ENCODE data around the gene CSNK1G1.

CSNK1G1 gene

GRCh38 chr15:64187396-64188191, 168.4 kb downstream of the CSNK1G1 start:
- no peak overlapping the region for H3K4me3 ChIP-seq (ENCODE audit: low read depth, low read length)
- no peak for TF ChIP-seq CTCF (IDR thresholded peaks at IDR 0.05; ENCODE audit: low read depth, low read length)
- in situ Hi-C loops (cut with HindIII; ENCODE audit: low sequenced_read_pairs): no loop called here
- no peak for DNase-seq (ENCODE audit: low read depth, low spot score)

DNA sequence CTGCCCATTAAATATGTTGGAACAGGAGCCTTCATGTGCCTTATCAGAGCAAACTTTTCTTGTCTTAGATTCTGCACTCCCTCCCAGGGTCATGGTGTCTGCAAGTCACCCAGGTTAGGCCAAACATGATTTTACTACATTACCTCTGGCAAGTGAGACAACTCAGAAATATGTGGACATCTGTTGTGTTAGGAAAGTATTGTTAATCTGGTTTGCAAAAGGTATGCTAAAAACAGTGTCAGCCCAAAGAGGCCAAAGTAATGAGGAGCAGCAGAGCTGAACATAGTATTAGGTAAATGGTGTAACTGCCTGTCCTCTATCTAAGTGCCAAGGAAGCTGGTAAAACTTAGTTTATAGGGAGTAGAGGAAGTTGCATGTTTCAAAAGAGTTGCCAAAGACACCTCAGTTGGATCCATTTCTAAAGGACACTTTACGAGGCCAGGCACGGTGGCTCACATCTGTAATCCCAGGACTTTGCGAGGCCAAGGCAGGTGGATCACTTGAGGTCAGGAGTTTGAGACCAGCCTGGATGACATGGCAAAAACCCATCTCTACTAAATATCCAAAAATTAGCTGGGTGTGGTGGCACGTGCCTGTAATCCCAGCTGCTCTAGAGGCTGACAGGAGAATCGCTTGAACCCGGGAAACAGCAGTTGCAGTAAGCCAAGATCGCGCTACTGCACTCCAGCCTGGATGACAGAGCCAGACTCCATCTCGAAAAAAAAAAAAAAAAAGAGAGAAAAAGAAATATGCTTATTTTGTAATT, 170.6 kb downstream of the CSNK1G1 start:
- no peak for DNase-seq (ENCODE audit: low read depth, low spot score)
- H3K4me3 ChIP-seq (ENCODE audit: low read depth, low read length): no peak overlapping the region
- TF ChIP-seq CTCF (IDR thresholded peaks at IDR 0.05; ENCODE audit: low read depth, low read length): no peak
- in situ Hi-C loops (cut with HindIII; ENCODE audit: low sequenced_read_pairs): no loop called here

DNA sequence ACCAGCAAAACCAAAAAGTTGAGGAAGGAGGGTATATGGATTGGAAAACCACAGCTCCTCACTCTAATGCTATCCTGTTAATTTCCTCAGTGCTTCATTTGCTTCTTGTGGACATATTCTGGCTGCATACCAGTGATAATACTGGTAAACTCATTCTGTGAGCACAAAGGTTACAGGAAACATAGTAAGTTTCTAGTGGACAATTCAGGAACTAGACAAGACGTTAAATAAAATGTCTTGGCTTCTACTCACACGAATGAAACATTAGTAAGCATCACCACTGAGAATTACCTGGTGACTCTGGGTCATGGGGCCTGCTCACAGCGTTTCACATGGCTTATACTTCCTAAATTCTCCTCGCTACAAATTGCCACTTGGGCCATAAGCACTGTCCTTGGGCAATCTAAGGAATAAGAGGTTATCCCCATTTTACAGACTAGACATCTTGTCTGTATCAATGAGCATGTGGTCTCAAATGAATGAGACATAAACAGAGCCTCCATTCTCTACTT, 173.1 kb downstream of the CSNK1G1 start:
- no peak for TF ChIP-seq CTCF (IDR thresholded peaks at IDR 0.05; ENCODE audit: low read depth, low read length)
- no peak for DNase-seq (ENCODE audit: low read depth, low spot score)
- in situ Hi-C loops (cut with HindIII; ENCODE audit: low sequenced_read_pairs): no loop called here

DNA sequence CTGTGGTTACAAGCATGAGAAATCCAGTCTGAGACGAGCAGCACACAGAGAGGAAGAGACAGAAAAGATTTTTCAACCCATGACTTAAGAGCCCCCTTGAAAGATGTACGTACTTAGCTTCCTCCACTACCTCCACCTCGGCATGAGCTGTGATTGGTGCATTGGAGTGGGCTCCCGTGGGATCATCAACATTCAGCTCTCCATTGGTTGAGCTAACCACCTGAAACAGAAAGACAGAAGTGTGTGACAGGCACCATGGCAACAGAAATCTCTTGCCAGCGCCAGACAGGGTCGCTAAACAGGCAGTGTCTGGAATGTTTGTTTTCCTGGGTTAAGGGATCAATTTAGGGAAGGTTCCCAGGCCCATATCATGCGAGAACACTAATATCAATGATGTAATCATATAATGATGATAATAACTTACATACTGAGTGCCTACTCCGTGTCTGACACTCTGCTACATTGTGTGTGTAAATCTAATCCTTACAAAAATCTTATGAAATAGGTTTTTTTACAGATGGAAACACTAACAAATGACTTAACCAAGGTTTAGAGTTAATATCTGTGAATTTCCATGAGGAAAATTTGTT, 175.6 kb downstream of the CSNK1G1 start:
- in situ Hi-C loops (cut with HindIII; ENCODE audit: low sequenced_read_pairs): no loop called here
- DNase-seq (ENCODE audit: low read depth, low spot score): no peak
- no peak for TF ChIP-seq CTCF (IDR thresholded peaks at IDR 0.05; ENCODE audit: low read depth, low read length)
- no peak overlapping the region for H3K4me3 ChIP-seq (ENCODE audit: low read depth, low read length)

More for the DNA sequence above, 173.1 kb downstream of the CSNK1G1 start:
- no peak overlapping the region for H3K4me3 ChIP-seq (ENCODE audit: low read depth, low read length)

DNA sequence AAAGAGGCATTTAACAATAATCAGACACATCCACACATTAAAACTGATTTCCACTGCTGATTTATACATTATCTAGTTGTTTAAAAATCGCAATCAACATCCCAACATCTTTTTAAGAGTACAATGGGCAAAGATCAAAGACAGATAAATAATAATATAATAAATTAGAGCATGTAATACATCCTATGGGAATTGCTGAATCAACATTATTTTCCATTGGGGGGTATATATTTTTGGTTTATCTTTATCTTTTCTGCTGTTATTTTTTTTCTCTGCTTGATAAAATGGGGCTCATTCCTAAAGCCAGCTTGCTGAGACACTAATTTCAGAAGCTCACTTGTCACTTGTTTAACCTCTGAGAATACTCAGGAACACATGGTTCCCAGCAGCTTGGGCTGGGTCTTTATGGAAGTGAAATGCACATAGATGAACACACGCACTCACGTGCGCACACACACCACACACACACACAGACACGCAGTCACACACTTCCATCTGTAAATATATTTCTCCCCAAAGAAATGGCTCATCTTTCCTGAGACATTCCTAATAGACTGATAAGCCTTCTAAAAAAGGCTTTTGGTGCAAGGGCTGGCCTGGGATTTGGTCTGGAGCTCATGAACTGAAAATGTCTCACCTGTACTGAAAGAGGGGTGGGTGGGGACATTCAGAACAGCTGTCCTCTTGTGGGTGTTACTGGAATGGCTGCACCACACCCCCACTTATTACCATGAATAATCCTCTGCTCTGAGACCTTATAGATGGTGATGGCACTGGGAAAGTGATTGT, 189.7 kb downstream of the CSNK1G1 start:
- no peak for DNase-seq (ENCODE audit: low read depth, low spot score)
- H3K4me3 ChIP-seq (ENCODE audit: low read depth, low read length): no peak overlapping the region
- in situ Hi-C loops (cut with HindIII; ENCODE audit: low sequenced_read_pairs): no loop called here
- no peak for TF ChIP-seq CTCF (IDR thresholded peaks at IDR 0.05; ENCODE audit: low read depth, low read length)

- in situ Hi-C loops (cut with HindIII; ENCODE audit: low sequenced_read_pairs): no loop called here
- DNase-seq (ENCODE audit: low read depth, low spot score): no peak
- no peak overlapping the region for H3K4me3 ChIP-seq (ENCODE audit: low read depth, low read length)
- TF ChIP-seq CTCF (IDR thresholded peaks at IDR 0.05; ENCODE audit: low read depth, low read length): no peak
Measured at GRCh38 chr15:64164436-64164835, 191.5 kb downstream of the CSNK1G1 start.

All from astrocyte of the spinal cord (primary cell).